HepG2 (cell line): ENCODE data around the gene RASGRP4. TPM values are rescaled to one million over a fixed set of nuclear protein-coding genes. Genes with fewer than 3 reads are reported as not detected.

Source experiments
- HOXA5 ChIP-seq: sonication (generic); formaldehyde crosslinking; IDR thresholded peaks from 2 replicates; pipeline ENCODE4 v1.4.0; 2020; ENCODE audit warnings: missing genetic modification reagents
- LBX2 ChIP-seq: sonication (generic); formaldehyde crosslinking; IDR thresholded peaks from 2 replicates; pipeline ENCODE4 v1.5.0; 2020; ENCODE audit warnings: missing genetic modification reagents, mild to moderate bottlenecking, borderline replicate concordance
- RORA ChIP-seq: sonication (generic); formaldehyde crosslinking; IDR thresholded peaks from 2 replicates; pipeline ENCODE4 v1.5.0; 2020; ENCODE audit warnings: mild to moderate bottlenecking, missing genetic modification reagents, moderate library complexity
- TRAFD1 ChIP-seq: sonication (generic); formaldehyde crosslinking; IDR thresholded peaks from 2 replicates; pipeline ENCODE4 v1.5.1; 2020; ENCODE audit warnings: missing genetic modification reagents, mild to moderate bottlenecking, borderline replicate concordance
- ZBTB33 ChIP-seq: sonication (generic); formaldehyde crosslinking; IDR thresholded peaks from 2 replicates; pipeline ENCODE4 v1.4.0; 2020; ENCODE audit warnings: missing genetic modification reagents
- ZNF263 ChIP-seq: sonication (generic); formaldehyde crosslinking; IDR thresholded peaks from 2 replicates; pipeline ENCODE4 v1.4.0; 2020; ENCODE audit warnings: missing genetic modification reagents
- ZNF34 ChIP-seq: sonication (generic); formaldehyde crosslinking; IDR thresholded peaks from 2 replicates; pipeline ENCODE4 v1.4.0; 2020; ENCODE audit warnings: mild to moderate bottlenecking, missing genetic modification reagents, borderline replicate concordance
- ZNF407 ChIP-seq: sonication (generic); formaldehyde crosslinking; IDR thresholded peaks from one replicate; pipeline ENCODE4 v1.5.1; 2020; ENCODE audit warnings: mild to moderate bottlenecking, missing genetic modification reagents; ENCODE audit errors: not compliant biosample characterization
- ZNF414 ChIP-seq: sonication (generic); formaldehyde crosslinking; IDR thresholded peaks from 2 replicates; pipeline ENCODE4 v1.5.0; 2020; ENCODE audit warnings: missing genetic modification reagents
- ZNF558 ChIP-seq: sonication (generic); formaldehyde crosslinking; IDR thresholded peaks from 2 replicates; pipeline ENCODE4 v1.9.0; 2022; ENCODE audit warnings: mild to moderate bottlenecking, missing genetic modification reagents, borderline replicate concordance
- ZNF670 ChIP-seq: sonication (generic); formaldehyde crosslinking; IDR thresholded peaks from 2 replicates; pipeline ENCODE4 v1.8.0; 2022; ENCODE audit warnings: mild to moderate bottlenecking, missing genetic modification reagents, borderline replicate concordance
- ZNF747 ChIP-seq: sonication (generic); formaldehyde crosslinking; IDR thresholded peaks from 2 replicates; pipeline ENCODE4 v1.8.1; 2023; ENCODE audit warnings: missing genetic modification reagents, mild to moderate bottlenecking, borderline replicate concordance
- ZNF883 ChIP-seq: sonication (generic); formaldehyde crosslinking; IDR thresholded peaks from 2 replicates; pipeline ENCODE4 v1.5.1; 2020; ENCODE audit warnings: mild to moderate bottlenecking, missing genetic modification reagents; ENCODE audit errors: not compliant biosample characterization
- ZSCAN20 ChIP-seq: sonication (generic); formaldehyde crosslinking; IDR thresholded peaks from 2 replicates; pipeline ENCODE4 v1.4.0; 2020; ENCODE audit warnings: missing genetic modification reagents, mild to moderate bottlenecking, borderline replicate concordance
- polyA plus RNA-seq, 8 experiments: library from polyadenylated mRNA; depleted of rRNA in 3 of 8; stranded (reverse) in 7 of 8; unstranded in 1 of 8; fragments of >200 nt; fragmentation: Illumina TruSeq in 4 of 8; extraction: Trizol in 4 of 8; gene quantifications; 2 replicates each; pipeline versions ENCODE4 v1.2.1 to v1.2.3, GENCODE V29; 2011 to 2016; ENCODE audit warnings: low read depth in 4 of 8, missing spikeins in 1 of 8, mixed read lengths in 1 of 8; ENCODE audit not compliant: insufficient read depth in 1 of 8
- total RNA-seq, 5 experiments: library from RNA; depleted of rRNA; stranded (reverse); fragments of >200 nt; fragmentation: Illumina TruSeq; extraction: Trizol; gene quantifications; 2 replicates each; pipeline ENCODE4 v1.2.3, GENCODE V29; 2016; ENCODE audit warnings: low read depth in 1 of 5

The RASGRP4 gene
- total and polyA plus RNA-seq, 2 of the 13 experiments (the other 11 are each of a cell fraction or from before 2014, with no cell fraction given): not detected

- TF ChIP-seq ZBTB33 (CRISPR knock-in tag) (peak; percentile 64; the same call in 1 of the 2 replicates), LBX2 (CRISPR knock-in tag) (peak; percentile 60; the same call in 1 of the 2 replicates), TRAFD1 (CRISPR knock-in tag) (no peak), ZNF414 (CRISPR knock-in tag) (peak; percentile 85; the same call in 1 of the 2 replicates), RORA (CRISPR knock-in tag) (no peak), ZNF34 (0 out of 2 replicates have a peak, but pooled peaks have one; percentile 50), ZNF883 (CRISPR knock-in tag) (peak; percentile 94), ZNF558 (CRISPR knock-in tag) (peak; percentile 94; the same call in 1 of the 2 replicates), HOXA5 (peak; percentile 93; the same call in 1 of the 2 replicates), ZSCAN20 (0 out of 2 replicates have a peak, but pooled peaks have one; percentile 60), ZNF747 (CRISPR knock-in tag) (peak; percentile 76; the same call in 1 of the 2 replicates), ZNF407 (peak; percentile 73), ZNF670 (no peak; the same call in 1 of the 2 replicates), ZNF263 (CRISPR knock-in tag) (no peak)
Observed at GRCh38 chr19:38402967-38403674, 22.9 kb downstream of the RASGRP4 start, which contains the start of gene FAM98C (continued).
